RWPE1 (cell line): ENCODE measurements around the gene VPS8.

ENCODE experiments used
- CTCF ChIA-PET: fragments of 350-600 bp; sonication (Branson Sonifier 250); formaldehyde crosslinking; extraction: SDS; loops from one replicate; lab custom pipeline; 2021; lab: Yijun Ruan, JAX
- POLR2A ChIA-PET: fragments of 400-600 bp; formaldehyde crosslinking; extraction: SDS; loops from one replicate; lab custom pipeline; 2020; ENCODE audit warnings: antibody characterized with exemption; ENCODE audit not compliant: low non-redundant PET; lab: Yijun Ruan, JAX
- DNase-seq: peaks from one replicate; pipeline ENCODE4 v3.0.0; 2012; ENCODE audit warnings: low spot score
- H3K27ac ChIP-seq: fragments of 450-650 bp; 2 replicates; pipeline ENCODE4 v1.5.1; 2017
- TF ChIP-seq, protein P1 (sequence below): fragments of 450-650 bp; conservative IDR thresholded peaks from 2 replicates; pipeline ENCODE4 v1.5.1; 2017; ENCODE audit warnings: low read depth, mild to moderate bottlenecking

VPS8 gene

DNA sequence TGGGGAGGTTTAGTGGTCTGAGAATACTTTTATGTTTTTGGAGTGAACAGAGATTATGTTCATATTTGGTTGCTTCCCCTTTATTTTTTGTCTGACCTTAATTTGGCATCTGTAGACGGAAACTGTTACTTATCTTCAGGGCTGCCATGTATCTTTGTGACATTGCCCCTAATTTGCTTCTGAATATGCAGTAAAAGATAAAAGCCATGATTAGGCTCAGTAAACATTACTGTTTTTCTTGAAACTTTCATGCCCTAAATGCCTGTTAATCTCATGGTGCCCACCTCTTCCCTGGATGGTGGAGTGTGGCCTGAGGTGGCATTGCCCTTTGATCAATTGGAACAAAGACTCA, 234.2 kb downstream of the VPS8 start:
- no peak for DNase-seq
- POLR2A ChIA-PET: no interaction called here
- CTCF ChIA-PET: interaction anchor here (0.6 kb wide), 1 partner anchor 8 kb away, joined by 3 read pairs; no protein-coding TSS in a partner anchor
- H3K27ac ChIP-seq: no peak overlapping the region
- TF ChIP-seq, protein P1, sequence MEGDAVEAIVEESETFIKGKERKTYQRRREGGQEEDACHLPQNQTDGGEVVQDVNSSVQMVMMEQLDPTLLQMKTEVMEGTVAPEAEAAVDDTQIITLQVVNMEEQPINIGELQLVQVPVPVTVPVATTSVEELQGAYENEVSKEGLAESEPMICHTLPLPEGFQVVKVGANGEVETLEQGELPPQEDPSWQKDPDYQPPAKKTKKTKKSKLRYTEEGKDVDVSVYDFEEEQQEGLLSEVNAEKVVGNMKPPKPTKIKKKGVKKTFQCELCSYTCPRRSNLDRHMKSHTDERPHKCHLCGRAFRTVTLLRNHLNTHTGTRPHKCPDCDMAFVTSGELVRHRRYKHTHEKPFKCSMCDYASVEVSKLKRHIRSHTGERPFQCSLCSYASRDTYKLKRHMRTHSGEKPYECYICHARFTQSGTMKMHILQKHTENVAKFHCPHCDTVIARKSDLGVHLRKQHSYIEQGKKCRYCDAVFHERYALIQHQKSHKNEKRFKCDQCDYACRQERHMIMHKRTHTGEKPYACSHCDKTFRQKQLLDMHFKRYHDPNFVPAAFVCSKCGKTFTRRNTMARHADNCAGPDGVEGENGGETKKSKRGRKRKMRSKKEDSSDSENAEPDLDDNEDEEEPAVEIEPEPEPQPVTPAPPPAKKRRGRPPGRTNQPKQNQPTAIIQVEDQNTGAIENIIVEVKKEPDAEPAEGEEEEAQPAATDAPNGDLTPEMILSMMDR: no peak

DNA sequence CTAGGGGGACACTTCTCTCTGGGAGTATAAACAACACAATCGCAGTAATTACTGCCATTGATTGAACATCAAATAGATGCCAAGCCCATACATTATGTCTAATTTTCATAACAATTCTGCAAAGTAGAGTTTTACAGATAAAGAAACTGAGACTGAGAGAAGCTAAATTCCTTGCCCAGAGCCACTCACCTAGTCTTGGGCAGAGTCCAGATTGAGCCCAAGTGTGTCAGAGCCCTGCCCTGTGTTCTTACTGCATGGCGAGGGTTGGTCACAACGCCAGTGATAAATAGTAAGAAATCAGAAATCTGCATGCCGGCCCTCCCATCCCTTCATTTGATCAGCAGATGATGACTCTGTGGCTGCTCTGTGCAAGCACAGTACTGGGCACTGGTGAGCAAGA, 234.6 kb downstream of the VPS8 start:
- TF ChIP-seq, protein P1: no peak
- ChIA-PET POLR2A (no interaction called here), CTCF (no interaction called here)
- H3K27ac ChIP-seq: no peak overlapping the region
- no peak for DNase-seq

DNA sequence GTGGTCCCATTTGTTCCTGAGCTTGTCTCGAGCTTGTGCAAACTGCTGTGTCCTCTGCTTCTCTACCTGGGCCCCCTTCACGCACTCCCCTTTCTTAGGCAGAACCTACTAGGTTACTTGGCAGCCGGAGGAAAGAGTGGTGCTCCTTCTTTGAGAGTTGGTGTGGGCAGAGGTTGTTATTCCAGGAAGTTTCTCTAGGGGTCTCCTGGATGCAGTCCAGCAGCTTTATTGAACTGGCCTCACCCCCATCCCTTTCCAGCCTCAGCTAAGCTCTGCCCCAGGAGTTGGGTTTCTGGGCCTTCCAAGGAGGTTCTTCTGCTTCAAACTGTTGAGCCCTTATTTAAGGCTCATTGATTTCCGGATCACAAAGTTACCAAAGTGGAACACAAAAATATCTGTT, 237.7 kb downstream of the VPS8 start:
- CTCF ChIA-PET: no interaction called here
- TF ChIP-seq, protein P1: no peak
- no peak overlapping the region for H3K27ac ChIP-seq
- POLR2A ChIA-PET: no interaction called here
- DNase-seq: no peak

DNA sequence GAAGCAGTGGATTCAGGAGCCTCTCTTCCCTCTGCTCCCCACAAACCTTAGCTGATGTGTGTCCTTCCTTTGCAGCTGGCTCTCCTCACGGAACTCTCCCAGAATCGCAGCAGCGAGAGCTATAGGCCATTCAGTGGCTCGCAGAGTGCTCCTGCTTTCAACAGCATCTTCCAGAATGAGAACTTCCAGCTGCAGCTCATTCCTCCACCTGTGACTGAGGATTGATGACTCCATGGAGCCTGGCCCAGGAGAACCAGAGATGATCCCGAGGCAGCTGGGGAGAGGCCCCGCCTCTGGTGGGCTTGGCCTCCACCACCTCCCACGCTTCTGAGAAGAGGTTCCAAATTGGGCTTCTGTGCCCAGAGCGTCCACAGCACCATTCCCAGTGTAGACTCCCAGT, 239.8 kb downstream of the VPS8 start:
- TF ChIP-seq, protein P1: no peak
- H3K27ac ChIP-seq: no peak overlapping the region
- POLR2A ChIA-PET: no interaction called here
- CTCF ChIA-PET: no interaction called here
- no peak for DNase-seq

DNA sequence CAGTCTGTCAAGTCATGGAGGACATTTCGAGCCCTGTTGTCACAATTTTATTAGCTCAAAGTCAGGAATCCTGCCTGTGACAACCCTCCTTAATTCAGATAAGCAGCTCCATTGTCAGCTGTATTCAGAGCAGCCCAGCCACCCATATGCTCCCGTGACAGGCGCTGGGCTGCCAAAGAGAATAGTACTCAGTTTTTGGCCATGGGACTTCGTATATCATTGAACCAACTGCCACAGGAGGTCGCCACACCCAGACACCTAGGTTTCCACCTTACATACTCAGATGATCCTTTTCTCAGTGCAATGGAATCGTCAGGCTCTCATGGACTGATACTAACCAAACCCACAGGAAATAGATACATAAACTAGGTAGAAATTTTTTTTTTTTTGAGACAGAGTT, 240.7 kb downstream of the VPS8 start:
- no peak for DNase-seq
- POLR2A ChIA-PET: no interaction called here
- TF ChIP-seq, protein P1: no peak
- H3K27ac ChIP-seq: no peak overlapping the region
- CTCF ChIA-PET: no interaction called here

DNA sequence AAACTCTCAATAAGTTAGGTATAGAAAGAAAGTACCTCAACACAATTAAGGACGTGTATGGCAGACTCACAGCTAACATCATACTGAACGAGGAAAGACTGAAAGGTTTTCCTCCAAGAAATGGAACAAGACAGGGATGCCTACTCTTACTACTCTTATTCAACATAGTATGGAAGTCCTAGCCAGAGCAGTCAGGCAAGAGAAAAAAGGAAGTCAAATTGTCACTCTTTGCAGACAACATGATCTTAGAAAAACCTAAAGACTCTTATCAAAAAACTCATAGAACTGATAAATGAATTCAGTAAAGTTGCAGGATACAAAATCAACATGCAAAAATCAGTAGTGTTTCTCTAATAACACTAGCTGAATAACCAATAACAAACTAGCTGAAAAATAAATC, 244.9 kb downstream of the VPS8 start:
- TF ChIP-seq, protein P1: no peak
- no peak for DNase-seq
- ChIA-PET POLR2A (no interaction called here), CTCF (no interaction called here)
- no peak overlapping the region for H3K27ac ChIP-seq

DNA sequence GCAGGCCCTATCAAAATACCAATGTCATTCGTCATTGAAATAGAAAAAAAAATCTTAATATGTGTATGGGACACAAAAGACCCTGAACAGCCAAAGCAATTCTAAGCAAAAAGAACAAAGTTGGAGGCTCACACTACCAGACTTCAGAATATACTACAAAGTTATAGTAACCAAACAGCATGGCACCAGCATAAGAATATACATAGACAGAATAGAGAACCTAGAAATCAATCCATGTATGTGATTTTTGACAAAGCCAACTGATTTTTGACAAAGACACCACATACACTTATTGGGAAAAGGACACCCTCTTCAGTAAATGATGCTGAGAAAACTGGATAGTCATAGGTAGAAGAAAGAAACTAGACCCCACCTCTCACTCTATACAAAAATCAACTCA, 245.9 kb downstream of the VPS8 start:
- ChIA-PET POLR2A (no interaction called here), CTCF (interaction anchor here (0.6 kb wide), 1 partner anchor 43 kb away, joined by 4 read pairs; no protein-coding TSS in a partner anchor)
- H3K27ac ChIP-seq: no peak overlapping the region
- no peak for DNase-seq
- TF ChIP-seq, protein P1: no peak
